SW 1271 (cell line): ENCODE results near the gene SLC22A15.
"Not testable (repeated sequence)": the region's sequence is repeated elsewhere in the genome, so short reads cannot be mapped to it uniquely, and the experiment has no call there.

ENCODE experiments used
- DNase-seq, 2 experiments: peaks; one replicate each; lab custom pipeline; 2025; lab: John Stamatoyannopoulos, UW

The SLC22A15 gene

GRCh38 chr1:115980998-115981993 is 5.0 kb downstream of the SLC22A15 start:
- peak in 1 of 2 experiments; percentile 21 for DNase-seq

- DNase-seq = no peak
These were observed 6.1 kb downstream of the SLC22A15 start for GRCh38 chr1:115982400-115982799.

GRCh38 chr1:115983584-115983983 is 7.3 kb downstream of the SLC22A15 start:
- DNase-seq = no peak

GRCh38 chr1:115987623-115988022 is 11.3 kb downstream of the SLC22A15 start:
- no peak for DNase-seq

DNA sequence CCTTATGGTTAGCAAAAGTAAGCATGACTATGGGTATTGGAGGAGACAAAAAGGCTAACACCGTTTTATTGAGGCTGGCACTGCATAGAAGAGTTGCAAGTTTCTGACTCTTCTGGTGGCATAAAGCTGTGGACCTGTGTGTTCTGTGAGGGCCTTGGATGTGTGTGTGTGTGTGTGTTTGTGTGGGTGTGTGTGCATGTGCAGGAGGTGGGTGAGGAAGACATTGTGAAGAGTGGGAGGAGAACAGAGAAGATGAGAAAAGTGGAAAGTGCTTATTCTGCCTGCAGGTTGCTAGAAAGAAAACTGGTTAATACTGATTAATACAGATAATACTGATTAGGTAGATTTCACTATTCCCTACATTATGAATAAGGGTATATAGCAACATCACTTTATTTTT is 12.6 kb downstream of the SLC22A15 start:
- no peak for DNase-seq

DNA sequence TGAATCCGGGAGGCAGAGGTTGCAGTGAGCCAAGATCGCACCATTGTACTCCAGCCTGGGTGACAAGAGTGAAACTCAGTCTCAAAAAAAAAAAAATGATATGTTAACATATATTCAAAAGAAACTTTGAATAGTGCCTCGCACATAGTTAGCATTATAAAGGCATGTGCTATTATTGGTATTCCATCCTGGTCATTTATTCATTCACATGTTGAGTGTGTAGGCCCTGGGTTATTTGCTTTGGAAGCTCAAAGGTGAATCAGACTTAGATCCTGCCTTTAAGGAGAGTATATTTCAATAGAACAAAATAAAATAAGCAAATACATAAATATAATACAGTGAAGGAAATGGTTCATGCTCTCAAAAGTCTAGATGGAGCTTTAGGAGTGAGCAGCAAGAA is 13.4 kb downstream of the SLC22A15 start:
- DNase-seq = no peak

DNA sequence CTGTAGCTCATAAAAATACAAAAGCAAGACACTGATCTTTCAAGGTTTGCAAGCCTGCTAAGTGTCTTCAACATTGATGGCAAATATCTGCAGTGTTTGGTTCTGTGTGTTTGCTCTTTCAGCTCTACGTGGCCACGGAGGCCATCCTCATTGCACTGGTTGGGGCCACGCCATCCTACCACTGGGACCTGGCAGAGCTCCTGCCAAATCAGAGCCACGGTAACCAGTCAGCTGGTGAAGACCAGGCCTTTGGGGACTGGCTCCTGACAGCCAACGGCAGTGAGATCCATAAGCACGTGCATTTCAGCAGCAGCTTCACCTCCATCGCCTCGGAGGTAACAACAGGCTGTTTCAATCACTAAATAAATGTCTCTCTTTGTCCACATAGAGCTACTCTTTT is 15.6 kb downstream of the SLC22A15 start:
- DNase-seq = no peak

- not testable (repeated sequence) for DNase-seq
These were observed 21.6 kb downstream of the SLC22A15 start for GRCh38 chr1:115997921-115998320.

DNA sequence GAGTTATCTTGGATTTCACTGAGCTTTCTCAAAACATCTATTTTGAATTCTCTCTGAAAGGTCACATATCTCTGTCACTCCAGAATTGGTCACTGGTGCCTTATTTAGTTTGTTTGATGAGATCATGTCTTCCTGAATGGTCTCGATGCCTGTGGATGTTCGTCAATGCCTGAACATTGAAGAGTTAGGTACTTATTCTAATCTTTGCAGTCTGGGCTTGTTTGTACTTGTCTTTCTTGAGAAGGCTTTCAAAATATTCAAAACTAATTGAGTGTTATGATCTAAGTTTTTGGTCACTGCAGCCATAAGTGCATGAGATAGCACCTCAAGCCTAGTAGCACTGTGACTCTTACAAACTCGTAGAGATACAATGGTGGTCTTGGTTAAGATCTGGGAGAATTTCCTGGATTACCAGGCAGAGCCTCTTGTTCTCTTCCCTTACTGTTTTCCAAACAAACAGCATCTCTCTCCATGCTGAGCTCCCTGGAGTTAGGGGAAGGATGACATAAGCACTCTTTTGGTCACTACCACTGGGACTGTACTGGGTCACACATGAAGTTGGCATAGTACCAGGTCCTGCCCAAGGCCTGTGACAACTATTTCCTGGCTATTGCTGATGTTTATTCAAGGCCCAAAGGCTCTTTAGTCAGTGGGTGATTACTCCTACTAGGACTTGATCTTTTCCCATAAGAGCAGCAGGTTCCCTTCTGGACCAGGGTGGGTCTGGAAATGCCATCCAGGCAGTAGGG is 25.6 kb downstream of the SLC22A15 start:
- no peak for DNase-seq

DNA sequence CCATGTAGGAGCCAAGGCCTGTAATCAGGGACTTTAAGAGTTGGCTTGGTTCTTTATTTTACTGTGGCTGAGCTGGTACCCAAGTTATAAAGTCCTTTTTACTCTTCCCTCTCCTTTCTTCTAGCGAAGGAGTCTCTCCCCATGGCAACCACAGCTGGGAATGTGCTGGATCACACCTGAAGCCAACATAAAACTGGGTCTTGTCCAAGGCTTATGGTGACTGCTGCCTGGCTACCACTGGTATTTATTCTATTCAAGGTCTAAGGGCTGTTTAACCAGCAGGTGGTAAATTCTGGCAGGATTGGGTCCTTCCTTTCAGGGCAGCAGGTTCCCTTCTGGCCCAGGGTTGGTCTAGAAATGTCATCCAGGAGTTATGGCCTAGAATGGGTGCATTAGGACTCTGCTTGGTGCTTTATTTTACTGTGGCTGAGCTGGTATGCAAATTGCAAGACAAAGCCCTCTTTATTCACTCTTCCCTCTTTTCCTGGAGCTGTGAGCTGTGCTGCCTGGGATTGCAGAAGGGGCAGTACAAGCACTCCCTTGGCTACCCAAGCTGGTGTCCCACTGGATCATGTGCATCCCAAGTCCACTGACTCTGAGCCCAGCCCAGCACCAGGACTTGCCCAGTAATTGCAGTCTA is 26.6 kb downstream of the SLC22A15 start:
- no peak for DNase-seq

GRCh38 chr1:116003823-116004222 is 27.5 kb downstream of the SLC22A15 start:
- no peak for DNase-seq

DNA sequence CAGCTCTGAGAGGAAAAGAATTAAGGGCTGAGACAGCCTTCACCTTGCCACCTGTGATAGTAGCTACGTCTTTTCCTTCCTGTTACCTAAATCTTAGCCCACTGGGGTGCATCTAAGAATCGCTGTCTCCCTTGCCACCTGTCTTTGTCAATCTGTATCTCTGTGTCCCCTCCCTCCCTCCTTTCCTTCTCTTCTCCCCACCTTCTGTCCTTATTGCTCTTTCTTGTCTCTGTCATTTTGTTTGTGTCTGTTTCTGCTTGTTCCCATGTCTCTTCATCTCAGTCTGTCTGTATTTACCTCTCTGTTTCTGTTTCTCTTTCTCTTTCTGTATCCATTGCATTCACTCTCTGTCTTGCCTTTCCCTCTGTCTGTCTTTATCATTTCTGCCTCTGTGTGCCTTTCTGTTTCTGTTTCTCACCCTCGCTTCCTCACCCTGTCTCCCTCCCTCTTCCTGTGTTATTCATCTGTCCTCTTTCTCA is 30.2 kb downstream of the SLC22A15 start:
- DNase-seq = no peak

GRCh38 chr1:116008656-116009390 is 32.5 kb downstream of the SLC22A15 start:
- no peak for DNase-seq

- no peak for DNase-seq
These were observed 36.4 kb downstream of the SLC22A15 start for GRCh38 chr1:116012716-116013115.

GRCh38 chr1:116015679-116016078 is 39.4 kb downstream of the SLC22A15 start:
- no peak for DNase-seq

DNA sequence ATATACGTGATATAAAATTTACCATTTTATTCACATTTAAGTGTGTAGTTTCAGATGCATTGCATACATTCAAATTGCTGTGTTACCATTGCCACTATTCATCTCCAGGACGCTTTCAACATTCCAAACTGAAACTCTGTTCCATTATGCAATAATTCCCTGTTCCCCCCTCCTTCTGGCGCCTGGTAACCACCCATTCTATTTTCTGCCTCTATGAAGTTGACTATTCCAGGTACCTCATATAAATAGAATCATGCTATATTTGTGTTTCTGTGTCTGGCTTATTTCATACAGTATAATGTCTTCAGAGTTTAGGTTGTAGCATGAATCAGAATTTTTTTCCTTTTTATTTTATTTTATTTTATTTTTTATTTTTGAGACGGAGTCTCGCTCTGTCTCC is 41.7 kb downstream of the SLC22A15 start:
- no peak for DNase-seq

- DNase-seq = no peak
These were observed 43.4 kb downstream of the SLC22A15 start for GRCh38 chr1:116019653-116020253.

DNA sequence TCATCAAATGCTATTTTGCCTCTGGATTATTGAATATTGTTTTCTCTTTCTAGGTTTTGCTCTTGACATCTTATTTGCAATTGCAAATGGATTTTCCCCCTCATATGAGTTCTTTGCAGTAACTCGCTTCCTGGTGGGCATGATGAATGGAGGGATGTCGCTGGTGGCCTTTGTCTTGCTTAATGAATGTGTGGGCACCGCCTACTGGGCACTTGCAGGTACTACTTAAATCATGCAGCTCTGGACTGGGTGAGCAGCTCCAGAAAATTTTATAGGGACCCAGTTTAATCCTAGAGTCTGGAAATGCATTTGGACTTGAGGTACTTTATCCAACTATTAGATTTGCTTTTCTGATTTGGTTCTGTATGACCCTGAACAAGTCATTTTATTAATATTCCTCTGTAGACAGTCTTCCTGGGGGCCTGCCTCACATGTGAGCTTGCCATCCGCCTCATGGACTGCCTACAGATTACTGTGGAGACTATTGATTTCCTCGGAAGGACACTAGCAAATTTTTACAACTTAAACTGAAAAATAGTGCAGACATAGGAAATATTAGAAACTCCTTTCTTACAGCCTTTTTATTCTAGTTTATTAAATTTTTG is 44.5 kb downstream of the SLC22A15 start:
- peak; percentile 22 to 45 for DNase-seq

DNA sequence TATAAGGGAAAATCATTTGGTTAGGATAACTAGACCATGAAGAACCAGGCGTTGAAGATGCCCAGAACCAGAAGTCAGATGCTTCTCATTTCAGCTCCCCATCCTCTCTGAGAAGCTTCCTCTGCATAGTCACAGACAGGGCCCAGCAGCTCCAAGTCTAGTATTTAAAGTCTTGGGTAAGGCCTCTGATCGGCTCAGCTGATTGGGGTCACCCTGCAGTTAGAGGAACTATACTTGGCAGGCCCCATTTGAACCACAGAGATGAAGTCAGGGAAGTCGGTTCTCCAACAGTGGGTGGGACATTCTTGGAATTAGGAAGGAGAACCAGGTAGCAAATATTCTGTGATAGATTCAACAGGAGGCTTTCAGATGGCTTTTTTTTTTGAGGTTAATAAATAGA is 48.3 kb downstream of the SLC22A15 start:
- DNase-seq = no peak

DNA sequence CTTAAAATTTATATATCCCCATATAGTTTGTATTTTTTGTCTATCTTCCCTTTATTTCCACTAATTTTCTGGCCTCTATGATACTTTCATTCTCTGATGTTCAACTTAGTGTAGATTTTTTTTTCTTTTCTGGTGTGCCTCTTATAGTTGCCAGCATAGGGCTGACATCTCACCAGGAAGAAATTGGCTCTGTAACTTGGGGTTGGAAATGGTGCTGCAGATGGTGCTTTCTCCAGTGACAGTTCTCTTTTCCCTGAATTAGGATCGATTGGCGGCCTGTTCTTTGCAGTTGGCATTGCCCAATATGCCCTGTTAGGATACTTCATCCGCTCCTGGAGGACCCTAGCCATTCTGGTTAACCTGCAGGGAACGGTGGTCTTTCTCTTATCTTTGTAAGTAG is 50.3 kb downstream of the SLC22A15 start:
- DNase-seq = no peak
